ENCODE data around the gene CSNK1G2.

GRCh38 chr19:1902923-1903322 lies 38.0 kb upstream of the CSNK1G2 start:
- TF ChIP-seq, protein P1, sequence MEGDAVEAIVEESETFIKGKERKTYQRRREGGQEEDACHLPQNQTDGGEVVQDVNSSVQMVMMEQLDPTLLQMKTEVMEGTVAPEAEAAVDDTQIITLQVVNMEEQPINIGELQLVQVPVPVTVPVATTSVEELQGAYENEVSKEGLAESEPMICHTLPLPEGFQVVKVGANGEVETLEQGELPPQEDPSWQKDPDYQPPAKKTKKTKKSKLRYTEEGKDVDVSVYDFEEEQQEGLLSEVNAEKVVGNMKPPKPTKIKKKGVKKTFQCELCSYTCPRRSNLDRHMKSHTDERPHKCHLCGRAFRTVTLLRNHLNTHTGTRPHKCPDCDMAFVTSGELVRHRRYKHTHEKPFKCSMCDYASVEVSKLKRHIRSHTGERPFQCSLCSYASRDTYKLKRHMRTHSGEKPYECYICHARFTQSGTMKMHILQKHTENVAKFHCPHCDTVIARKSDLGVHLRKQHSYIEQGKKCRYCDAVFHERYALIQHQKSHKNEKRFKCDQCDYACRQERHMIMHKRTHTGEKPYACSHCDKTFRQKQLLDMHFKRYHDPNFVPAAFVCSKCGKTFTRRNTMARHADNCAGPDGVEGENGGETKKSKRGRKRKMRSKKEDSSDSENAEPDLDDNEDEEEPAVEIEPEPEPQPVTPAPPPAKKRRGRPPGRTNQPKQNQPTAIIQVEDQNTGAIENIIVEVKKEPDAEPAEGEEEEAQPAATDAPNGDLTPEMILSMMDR (IDR thresholded peaks at IDR 0.05; ENCODE audit: poor library complexity, severe bottlenecking): no peak
- TF ChIP-seq REST (IDR thresholded peaks at IDR 0.05; ENCODE audit: borderline replicate concordance) (no peak), TAF1 (IDR thresholded peaks at IDR 0.05; ENCODE audit: low read depth) (no peak), EP300 (conservative IDR thresholded peaks at IDR 0.05; ENCODE audit: poor library complexity, severe bottlenecking) (no peak), SMC3 (conservative IDR thresholded peaks at IDR 0.05; ENCODE audit: poor library complexity) (no peak), POLR2AphosphoS5 (IDR thresholded peaks at IDR 0.05) (no peak), EZH2 (IDR thresholded peaks at IDR 0.05; ENCODE audit: borderline replicate concordance, insufficient read depth, low read length, poor library complexity, severe bottlenecking) (no peak)

All from neural cell (in vitro differentiated cells).